ENCODE data around the gene LMX1A.

- no peak for TF ChIP-seq CTCF (IDR thresholded peaks at IDR 0.05; ENCODE audit: insufficient read depth, low read length)
- no peak for TF ChIP-seq REST (IDR thresholded peaks at IDR 0.05; ENCODE audit: insufficient replicate concordance, low read depth)
- no peak for TF ChIP-seq GABPA (IDR thresholded peaks at IDR 0.05; ENCODE audit: low read depth)
- no peak for TF ChIP-seq POLR2AphosphoS5 (IDR thresholded peaks at IDR 0.05; ENCODE audit: low read depth)
- no peak for TF ChIP-seq SPI1 (IDR thresholded peaks at IDR 0.05; ENCODE audit: borderline replicate concordance, low read depth)
Observed at GRCh38 chr1:165254376-165254775, 102.1 kb downstream of the LMX1A start.
